HG03060 (cell line): ENCODE data around the gene PRPF39.
A peak's percentile ranks its signal among the peaks of the same experiment; 100 is the strongest.
"Not testable (repeated sequence)": the region's sequence is repeated elsewhere in the genome, so short reads cannot be mapped to it uniquely, and the experiment has no call there.

ENCODE experiments used
- ATAC-seq: cut with Tn5 transposase; IDR thresholded peaks from one replicate; pipeline ENCODE4 v1.9.1; 2021; ENCODE audit warnings: low read depth, moderate number of reproducible peaks; ENCODE audit not compliant: unreplicated experiment

The PRPF39 gene

DNA sequence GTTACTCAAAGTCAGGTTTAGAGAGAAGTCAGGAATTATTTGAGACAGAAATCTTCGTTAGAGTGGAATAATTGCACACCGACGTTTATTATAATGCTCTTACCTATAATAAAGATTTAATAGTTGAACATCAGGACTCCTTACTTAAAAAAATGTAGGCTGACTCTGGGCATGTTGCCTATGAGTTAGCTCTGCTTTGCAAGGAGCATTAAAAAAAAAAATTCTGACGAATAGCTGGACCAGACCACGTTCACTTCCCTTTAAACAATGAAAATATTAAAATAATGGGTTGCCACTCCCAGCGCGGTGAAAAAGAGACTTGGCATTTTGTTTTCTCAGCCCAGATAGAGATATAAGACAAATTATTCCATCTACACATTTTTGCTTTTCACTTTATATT is 51.2 kb downstream of the PRPF39 start:
- ATAC-seq, result no peak

- ATAC-seq, result peak; percentile 34
These were observed 51.9 kb downstream of the PRPF39 start, which contains the start of gene FANCM for GRCh38 chr14:45135659-45136395. Gene FANCM (plus strand): TSS chr14:45135930. CDS start chr14:45136032, 102 bp downstream.

DNA sequence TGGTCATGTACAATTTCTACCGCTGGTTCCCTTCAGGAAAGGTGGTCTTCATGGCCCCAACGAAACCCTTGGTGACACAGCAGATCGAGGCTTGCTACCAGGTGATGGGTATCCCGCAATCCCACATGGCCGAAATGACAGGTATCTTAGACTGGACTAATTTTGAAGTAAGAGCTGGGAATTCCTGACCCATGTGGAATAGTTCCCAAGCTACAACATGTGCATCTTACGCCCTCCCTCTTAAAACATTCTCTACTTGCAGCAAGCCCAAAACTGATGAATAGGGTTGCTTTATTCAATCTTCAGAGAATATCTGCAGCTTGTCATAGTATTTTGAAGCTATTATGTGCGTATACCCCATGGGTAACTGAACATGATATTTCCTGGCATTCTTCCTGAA is 52.5 kb downstream of the PRPF39 start:
- ATAC-seq, result no peak

DNA sequence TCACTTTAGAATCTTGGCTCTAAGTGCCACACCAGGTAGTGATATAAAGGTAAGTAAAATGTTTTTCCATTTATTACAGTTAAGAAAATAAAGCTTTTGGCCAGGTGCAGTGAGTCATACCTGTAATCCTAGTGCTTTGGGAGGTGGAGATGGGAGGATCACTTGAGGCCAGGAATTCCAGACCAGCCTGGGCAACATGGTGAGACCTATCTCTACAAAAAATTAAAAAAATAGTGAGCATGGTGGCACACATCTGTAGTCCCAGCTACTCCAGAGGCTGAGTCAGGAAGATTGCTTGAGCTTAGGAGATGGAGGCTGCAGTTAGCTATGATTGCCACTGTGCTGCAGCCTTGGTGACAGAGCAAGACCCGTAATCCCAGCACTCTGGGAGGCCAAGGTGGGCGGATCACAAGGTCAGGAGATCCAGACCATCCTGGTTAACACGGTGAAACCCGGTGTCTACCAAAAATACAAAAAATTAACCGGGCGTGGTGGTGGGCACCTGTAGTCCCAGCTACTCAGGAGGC is 56.8 kb downstream of the PRPF39 start:
- ATAC-seq, result no peak

GRCh38 chr14:45142083-45142482 is 58.2 kb downstream of the PRPF39 start:
- not testable (repeated sequence) for ATAC-seq

DNA sequence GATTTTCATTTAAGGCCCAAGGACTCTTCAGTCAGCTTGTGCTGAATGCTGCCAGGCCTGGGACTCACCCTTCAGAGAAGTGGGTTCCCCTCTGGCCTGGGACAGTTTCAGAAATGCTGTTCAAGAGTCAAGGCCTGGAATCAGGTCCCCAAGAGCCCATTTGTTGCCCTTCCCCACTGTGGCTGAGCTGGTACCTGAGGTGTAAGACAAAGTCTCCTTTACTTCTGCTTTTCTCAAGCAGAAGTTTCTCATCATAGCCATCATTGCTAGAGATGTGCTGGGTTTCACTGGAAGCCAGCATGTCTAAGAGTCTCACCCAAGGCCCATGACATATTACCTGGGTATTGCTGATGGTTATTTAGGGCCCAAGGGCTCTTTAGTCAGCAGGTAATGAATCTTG is 60.7 kb downstream of the PRPF39 start:
- ATAC-seq, result no peak

- no peak for ATAC-seq
These were observed 61.3 kb downstream of the PRPF39 start for GRCh38 chr14:45145214-45145613.

- no peak for ATAC-seq
These were observed 65.7 kb downstream of the PRPF39 start for GRCh38 chr14:45149602-45150001.

DNA sequence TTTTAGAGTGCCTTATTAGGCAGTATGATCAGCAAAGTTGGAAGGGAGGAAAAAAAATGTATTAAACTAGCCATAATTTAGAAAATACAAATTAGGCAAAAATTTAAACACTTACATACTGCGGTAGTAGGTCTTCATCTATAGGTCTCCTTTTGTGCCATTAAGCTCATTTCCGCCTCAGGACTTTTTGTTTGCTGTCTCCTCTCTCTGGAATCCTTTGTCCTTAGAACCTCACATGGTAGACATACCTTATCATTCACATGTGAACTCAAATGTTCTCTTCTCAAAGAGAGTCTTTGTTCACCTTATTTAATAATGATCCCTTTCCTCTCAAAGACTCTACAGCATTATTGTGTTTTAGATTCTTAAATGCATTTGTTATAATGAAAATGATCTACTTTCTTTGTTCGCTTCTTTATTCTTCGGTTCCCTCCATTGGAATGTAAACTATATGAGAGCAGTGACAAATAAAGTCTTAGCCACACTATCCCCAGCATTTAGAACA is 66.5 kb downstream of the PRPF39 start:
- ATAC-seq, result no peak

GRCh38 chr14:45156067-45156466 is 72.2 kb downstream of the PRPF39 start:
- peak; percentile 69 for ATAC-seq
